GM23248 (cell line): ENCODE data around the gene ING1.

Source experiments
- EZH2 ChIP-seq: fragments of 200-600 bp; sonication (generic); IDR thresholded peaks from 2 replicates; pipeline ENCODE4 v1.6.1; 2018; ENCODE audit warnings: antibody characterized with exemption, mild to moderate bottlenecking; ENCODE audit not compliant: insufficient read depth, poor library complexity, severe bottlenecking
- EZH2phosphoT487 ChIP-seq: fragments of 200-600 bp; sonication (generic); IDR thresholded peaks from 2 replicates; pipeline ENCODE4 v1.6.1; 2018; ENCODE audit warnings: antibody characterized with exemption, moderate library complexity, mild to moderate bottlenecking, low read depth; ENCODE audit not compliant: insufficient read depth

DNA sequence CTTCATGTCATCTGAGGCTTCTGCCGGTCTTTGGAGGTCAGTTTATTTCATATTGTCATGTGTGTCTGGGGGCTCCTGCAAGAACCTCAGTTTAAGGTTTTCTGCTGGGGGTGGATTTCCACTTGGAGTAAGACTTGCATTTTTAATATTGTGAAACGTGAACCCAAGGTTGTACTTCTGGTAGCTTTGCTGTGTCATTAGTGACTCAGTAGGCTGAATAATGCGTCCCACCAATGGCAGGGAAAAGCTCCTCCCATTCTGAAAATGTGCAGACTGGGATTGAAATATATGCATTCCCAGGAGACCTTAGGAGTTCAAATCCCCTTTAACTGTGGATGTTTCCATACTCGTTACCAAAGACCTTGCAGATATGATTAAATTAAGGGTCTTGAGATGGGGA, 46.2 kb downstream of the ING1 start:
- TF ChIP-seq EZH2 (no peak), EZH2phosphoT487 (no peak)
